GM18505 (cell line): ENCODE measurements around the gene BBS10.

Experiments used
- ATAC-seq: cut with Tn5 transposase; IDR thresholded peaks from one replicate; pipeline ENCODE4 v1.9.1; 2021; ENCODE audit not compliant: unreplicated experiment
- POLR2A ChIP-seq: IDR thresholded peaks from 4 replicates; pipeline ENCODE4 v1.6.1; 2011; ENCODE audit warnings: borderline replicate concordance; ENCODE audit not compliant: insufficient read depth, insufficient read length; ENCODE audit errors: extremely low read depth

BBS10 gene

GRCh38 chr12:76316468-76316867, 31.7 kb downstream of the BBS10 start:
- no peak for ATAC-seq
- no peak for TF ChIP-seq POLR2A

DNA sequence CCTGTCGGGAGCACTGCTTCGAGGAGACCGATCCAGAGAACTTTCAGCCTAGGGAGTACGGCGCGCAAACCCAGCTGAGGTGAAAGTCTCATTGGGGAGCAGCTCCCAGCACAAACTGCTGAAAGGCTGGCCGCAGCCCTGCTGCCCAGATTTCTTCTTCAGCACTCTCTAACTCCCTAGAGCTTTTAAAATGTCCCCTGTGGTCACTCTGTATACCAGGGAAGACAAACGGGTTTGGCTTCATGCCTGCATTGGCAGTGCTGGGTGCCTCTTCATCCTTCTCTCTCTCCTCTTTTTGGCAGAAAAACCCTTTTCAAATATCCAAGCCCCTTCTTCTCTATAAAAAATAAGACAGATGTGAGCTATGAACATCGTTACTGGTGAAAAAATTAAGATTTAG, 34.9 kb downstream of the BBS10 start:
- TF ChIP-seq POLR2A = no peak
- no peak for ATAC-seq

GRCh38 chr12:76312315-76312714, 35.9 kb downstream of the BBS10 start:
- ATAC-seq = no peak
- TF ChIP-seq POLR2A = no peak

GRCh38 chr12:76311796-76312195, 36.4 kb downstream of the BBS10 start:
- no peak for TF ChIP-seq POLR2A
- no peak for ATAC-seq

DNA sequence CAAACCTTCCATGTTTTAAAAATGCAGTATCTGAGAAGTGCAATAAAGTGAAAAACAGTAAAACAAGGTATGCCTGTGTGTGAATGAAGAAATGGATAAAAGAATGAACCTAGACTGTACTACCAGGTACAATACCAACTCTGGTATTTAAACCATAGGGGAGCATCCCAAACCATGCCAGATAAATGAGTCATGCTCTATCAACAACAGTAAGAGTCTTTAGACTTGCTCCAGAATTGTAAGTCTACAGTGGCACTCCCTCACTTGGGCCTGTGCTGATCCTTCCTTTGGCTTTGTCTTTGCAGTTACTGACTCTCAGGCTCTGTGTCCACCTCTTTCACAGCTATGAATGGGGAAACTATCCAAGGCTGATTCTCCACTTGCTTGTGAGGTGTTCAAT, 38.1 kb downstream of the BBS10 start:
- ATAC-seq = no peak

GRCh38 chr12:76308866-76309265, 39.3 kb downstream of the BBS10 start:
- no peak for ATAC-seq
- TF ChIP-seq POLR2A = no peak

More for the DNA sequence above, 38.1 kb downstream of the BBS10 start:
- TF ChIP-seq POLR2A = no peak

GRCh38 chr12:76307083-76307482, 41.1 kb downstream of the BBS10 start:
- no peak for ATAC-seq
- TF ChIP-seq POLR2A = no peak

DNA sequence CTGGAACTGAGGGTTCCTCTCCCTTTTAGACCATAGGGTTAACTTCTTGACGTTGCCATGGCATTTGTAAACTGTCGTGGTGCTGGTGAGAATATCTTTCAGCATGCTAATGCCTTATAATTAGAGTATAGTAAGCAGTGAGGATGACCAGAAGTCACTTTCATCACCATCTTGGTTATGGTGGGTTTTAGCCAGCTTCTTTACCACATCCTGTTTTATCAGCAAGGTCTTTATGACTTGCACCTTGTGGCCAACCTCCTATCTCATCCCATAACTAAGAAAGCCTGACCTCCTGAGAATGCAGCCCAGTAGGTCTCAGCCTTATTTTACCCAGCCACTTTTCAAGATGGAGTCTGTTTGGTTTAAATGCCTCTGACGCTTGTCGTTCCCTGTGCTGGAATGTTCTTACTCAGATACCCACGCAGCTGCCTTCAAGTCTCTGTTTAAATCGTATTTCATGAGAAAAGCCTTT, 44.2 kb downstream of the BBS10 start:
- TF ChIP-seq POLR2A = no peak
- ATAC-seq = no peak

DNA sequence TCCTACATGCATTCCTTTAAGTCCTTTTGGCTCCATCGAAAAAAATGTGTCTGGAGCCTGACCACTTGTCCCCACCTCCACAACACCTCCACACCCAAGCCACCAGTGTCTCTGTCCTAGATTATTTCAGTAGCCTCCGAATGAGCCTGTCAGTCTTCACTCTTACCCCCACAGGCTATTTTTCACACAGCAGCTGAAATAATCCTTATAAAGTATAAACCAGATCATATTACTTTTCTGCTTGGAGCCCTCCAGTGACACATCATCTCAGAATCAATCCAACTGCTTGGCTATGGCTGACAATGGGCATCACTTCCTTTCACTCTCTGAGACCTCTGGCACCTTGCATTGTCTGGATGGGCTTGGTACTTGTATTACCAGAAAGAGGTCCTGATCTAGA, 44.9 kb downstream of the BBS10 start:
- no peak for TF ChIP-seq POLR2A
- ATAC-seq = no peak

DNA sequence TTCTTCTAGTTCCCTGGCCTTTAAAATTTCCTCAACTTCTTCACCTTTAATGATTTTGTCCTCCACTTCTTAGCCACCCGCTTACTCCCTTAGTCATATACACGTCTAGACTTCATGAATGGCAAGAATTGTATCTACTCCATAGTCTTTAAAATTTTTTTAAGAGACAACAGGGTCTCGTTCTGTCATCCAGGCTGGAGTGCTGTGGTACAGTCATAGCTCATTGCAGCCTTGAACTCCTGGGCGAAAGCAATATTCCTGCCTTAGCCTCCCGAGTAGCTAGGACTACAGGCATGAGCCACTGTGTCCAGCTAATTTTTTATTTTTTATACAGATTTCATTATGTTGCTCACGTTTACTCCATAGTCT, 47.9 kb downstream of the BBS10 start:
- no peak for TF ChIP-seq POLR2A
- ATAC-seq = no peak

DNA sequence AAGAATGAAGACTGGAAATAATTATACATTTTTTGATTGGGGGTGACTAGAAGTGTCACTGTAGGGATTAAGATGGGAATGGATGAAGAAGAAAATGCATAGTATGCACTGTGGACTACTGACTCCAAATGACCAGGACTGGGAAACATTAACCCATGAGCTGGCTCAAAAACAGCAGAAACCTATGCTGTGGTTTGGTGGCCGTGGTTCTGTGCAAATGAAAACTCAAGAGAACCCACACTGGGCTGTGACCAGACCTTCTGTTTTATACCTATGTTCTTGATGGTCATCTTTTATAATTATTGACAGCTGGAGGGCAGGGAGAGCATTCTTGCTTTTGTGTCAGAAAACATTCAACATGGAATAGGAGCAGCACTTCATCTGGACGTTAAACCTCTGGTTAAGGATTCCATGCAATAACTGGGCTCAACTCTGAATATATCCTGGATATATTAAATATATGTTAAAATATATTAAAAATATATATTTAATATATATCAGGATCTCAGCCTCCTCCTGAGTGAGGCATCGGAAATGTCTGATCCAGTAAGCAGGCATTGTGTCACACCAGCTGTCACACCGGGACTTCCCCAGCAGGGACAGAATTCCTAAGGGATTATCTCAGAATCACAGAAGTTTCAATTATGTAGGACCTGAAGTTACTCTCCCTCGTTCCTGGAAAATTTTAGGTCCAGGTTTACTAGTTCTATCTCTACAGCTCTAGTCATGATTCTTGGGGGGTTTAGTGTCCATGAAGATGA, 48.5 kb downstream of the BBS10 start:
- no peak for TF ChIP-seq POLR2A
- no peak for ATAC-seq
